Measurements from ENCODE around the gene PPP1R16B. TPM values are rescaled to one million over a fixed set of nuclear protein-coding genes. Genes with fewer than 3 reads are reported as not detected.
A peak's percentile ranks its signal among the peaks of the same experiment; 100 is the strongest.

Gene PPP1R16B
- total and polyA plus RNA-seq, 2 of the 8 experiments (the other 6 are each of a cell fraction or from before 2014, with no cell fraction given), result 2.6 to 8.9 TPM

DNA sequence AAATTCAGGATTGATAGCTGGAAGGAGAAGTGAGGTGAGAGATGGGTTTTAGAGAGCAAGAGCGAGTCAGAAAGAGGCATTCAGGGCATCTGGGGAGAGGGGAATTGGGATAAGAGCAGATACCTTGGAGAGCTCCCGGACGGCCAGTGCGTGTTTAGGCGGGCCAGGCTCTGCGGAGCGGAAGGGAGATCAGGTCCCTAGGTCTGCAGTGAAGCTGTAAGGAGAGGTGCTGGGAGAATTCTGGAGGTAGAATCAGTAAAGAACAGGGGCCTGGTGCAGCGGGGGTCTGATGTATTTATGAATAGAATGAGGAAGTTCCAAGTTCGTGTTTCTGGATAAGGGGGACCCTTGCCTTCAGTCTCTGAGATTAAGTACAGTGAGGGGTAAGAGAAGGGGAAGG, 73.4 kb downstream of the PPP1R16B start:
- H4K8ac ChIP-seq (ENCODE audit: extremely low read depth, insufficient read depth, low read length), result no peak overlapping the region
- no peaks in the 10 kb centered on the region for H3K36me3 ChIP-seq (ENCODE audit: control insufficient read depth in 2 of 4, insufficient read depth in 4 of 4, low read length in 3 of 4)
- peaks cover 0 to 2% of the 10 kb centered on the region in 2 experiments for H4K20me1 ChIP-seq (replicated peaks in 1 of 2; ENCODE audit: control insufficient read depth in 1 of 2, insufficient read depth in 2 of 2, low read length in 2 of 2)
- no peak overlapping the region for H3K9ac ChIP-seq (replicated peaks in 1 of 4; ENCODE audit: extremely low read depth in 1 of 4, low read depth in 3 of 4, low read length in 3 of 4)
- H3K79me1 ChIP-seq (ENCODE audit: low read depth, low read length), result no peaks in the 10 kb centered on the region
- peaks cover 0 to 5% (median 2%) of the 10 kb centered on the region in 4 experiments; a peak in 5 of 7 replicates for H3K4me1 ChIP-seq (replicated peaks in 1 of 4; ENCODE audit: control insufficient read depth in 3 of 4, insufficient read depth in 4 of 4, low read length in 3 of 4)
- no peak overlapping the region for H3K27ac ChIP-seq (ENCODE audit: low read depth, low read length)
- H2BK120ac ChIP-seq (replicated peaks; ENCODE audit: low read depth, low read length), result no peak overlapping the region
- no peaks in the 10 kb centered on the region for H3K9me3 ChIP-seq (ENCODE audit: insufficient read depth in 2 of 2, low read depth in 1 of 2, low read length in 1 of 2)
- H3K4me2 ChIP-seq (ENCODE audit: insufficient read depth in 1 of 2, low read depth in 2 of 2, low read length in 2 of 2), result no peak overlapping the region
- no peak for DNase-seq (ENCODE audit: low read depth in 1 of 2, low spot score in 2 of 2)
- H3K23me2 ChIP-seq (ENCODE audit: low read depth, low read length), result no peaks in the 10 kb centered on the region
- H3K4me3 ChIP-seq (ENCODE audit: extremely low read depth in 1 of 4, insufficient read depth in 2 of 4, low read depth in 3 of 4, low read length in 4 of 4), result no peak overlapping the region
- H2AK5ac ChIP-seq (ENCODE audit: low read depth, low read length), result no peak overlapping the region
- H3K4ac ChIP-seq (replicated peaks; ENCODE audit: insufficient read length, low read depth, low read length), result no peak overlapping the region
- WGBS, 2 experiments (ENCODE audit: extremely low coverage in 1 of 2, insufficient coverage in 1 of 2, insufficient read length in 1 of 2, insufficient replicate concordance in 2 of 2, low coverage in 1 of 2, low lambda C conversion rate in 2 of 2, missing lambda C conversion rate in 1 of 2), result 47% methylated on average over 9 of the region's 9 CpGs; no CpG with 5 or more reads in 1 of the 2 experiments
- H2BK5ac ChIP-seq (ENCODE audit: low read depth, low read length), result no peak overlapping the region
- H3K79me2 ChIP-seq (ENCODE audit: control insufficient read depth in 1 of 2, insufficient read depth in 2 of 2, low read length in 2 of 2), result no peaks in the 10 kb centered on the region
- ChIA-PET CTCF (ENCODE audit: partially characterized antibody) (interaction anchor here (0.8 to 7.1 kb wide), 11 partner anchors 9 to 126 kb away, joined by 3 to 79 read pairs (median 4); no protein-coding TSS in a partner anchor), POLR2A (ENCODE audit: partially characterized antibody) (interaction anchor here (0.9 to 1.9 kb wide), 4 partner anchors 9 to 73 kb away, joined by 3 to 6 read pairs (median 4); partner anchors contain the start of genes FAM83D and PPP1R16B)
- H2BK15ac ChIP-seq (ENCODE audit: low read length), result no peak overlapping the region
- no peak overlapping the region for H3K18ac ChIP-seq (ENCODE audit: extremely low read depth, low read length)
- no peak overlapping the region for H2BK12ac ChIP-seq (ENCODE audit: low read depth, low read length)
- no peak for TF ChIP-seq HDAC6 (IDR thresholded peaks at IDR 0.05; ENCODE audit: low read depth, low read length)
- no peak for TF ChIP-seq SRF (IDR thresholded peaks at IDR 0.05; ENCODE audit: low read depth, low read length)
- peak; percentile 42 for TF ChIP-seq TAF7 (optimal IDR thresholded peaks at IDR 0.05; ENCODE audit: borderline replicate concordance, low read depth, low read length)
- peak; percentile 68 to 95; a peak in 3 of 4 replicates for TF ChIP-seq SIN3A (conservative IDR thresholded peaks at IDR 0.05 in 1 of 2, IDR thresholded peaks at IDR 0.05 in 1 of 2; ENCODE audit: low read depth in 1 of 2, low read length in 2 of 2)
- 0 out of 2 replicates have a peak, but pooled peaks have one; percentile 13 for TF ChIP-seq TEAD4 (IDR thresholded peaks at IDR 0.05; ENCODE audit: low read depth, low read length)
- TF ChIP-seq RAD21 (IDR thresholded peaks at IDR 0.05 in 1 of 2, conservative IDR thresholded peaks at IDR 0.05 in 1 of 2; ENCODE audit: low read depth in 2 of 2, low read length in 2 of 2), result 0 out of 4 replicates have a peak, but pooled peaks of 1 of the 2 experiments have one; percentile 5
- TF ChIP-seq, protein P1, sequence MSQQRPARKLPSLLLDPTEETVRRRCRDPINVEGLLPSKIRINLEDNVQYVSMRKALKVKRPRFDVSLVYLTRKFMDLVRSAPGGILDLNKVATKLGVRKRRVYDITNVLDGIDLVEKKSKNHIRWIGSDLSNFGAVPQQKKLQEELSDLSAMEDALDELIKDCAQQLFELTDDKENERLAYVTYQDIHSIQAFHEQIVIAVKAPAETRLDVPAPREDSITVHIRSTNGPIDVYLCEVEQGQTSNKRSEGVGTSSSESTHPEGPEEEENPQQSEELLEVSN (IDR thresholded peaks at IDR 0.05), result peak; percentile 34; the same call in 1 of the 2 replicates
- 0 out of 2 replicates have a peak, but pooled peaks have one; percentile 20 for TF ChIP-seq RXRA (IDR thresholded peaks at IDR 0.05; ENCODE audit: insufficient read depth, low read depth, low read length)
- no peak overlapping the region for H4K5ac ChIP-seq (ENCODE audit: insufficient read length, low read depth, low read length)
- H3K14ac ChIP-seq (ENCODE audit: insufficient read length), result no peak overlapping the region
- H4K91ac ChIP-seq (replicated peaks; ENCODE audit: insufficient read length, low read length), result no peak overlapping the region
- H3K23ac ChIP-seq (ENCODE audit: insufficient read length), result no peak overlapping the region
- no peak for FAIRE-seq
- H2BK20ac ChIP-seq (ENCODE audit: low read length), result no peak overlapping the region
- H2AFZ ChIP-seq (ENCODE audit: low read length), result no peak overlapping the region
- no peak overlapping the region for H3K56ac ChIP-seq (replicated peaks; ENCODE audit: insufficient read length, low read depth, low read length)
- no peaks in the 10 kb centered on the region for H3K27me3 ChIP-seq (replicated peaks in 1 of 4; ENCODE audit: control insufficient read depth in 3 of 4, extremely low read depth in 1 of 4, insufficient read depth in 3 of 4, low read length in 3 of 4)
